Activated T-cell treated with anti-CD3 and anti-CD28 coated beads, Interleukin-2, amount 50 U/mL, for 48 hours (primary cell): ENCODE measurements around the gene HOXD10.
A peak's percentile ranks its signal among the peaks of the same experiment; 100 is the strongest.

Experiments used
- DNase-seq, 2 experiments: peaks; one replicate each; pipeline ENCODE4 v3.0.0-alpha.2; 2020

The HOXD10 gene

GRCh38 chr2:176115883-176116813 is at the start of gene HOXD10:
TSS of gene HOXD10 (plus strand) at chr2:176116778. CDS start at chr2:176116834, 56 bp downstream.
- peak in 1 of 2 experiments; percentile 14 for DNase-seq

DNA sequence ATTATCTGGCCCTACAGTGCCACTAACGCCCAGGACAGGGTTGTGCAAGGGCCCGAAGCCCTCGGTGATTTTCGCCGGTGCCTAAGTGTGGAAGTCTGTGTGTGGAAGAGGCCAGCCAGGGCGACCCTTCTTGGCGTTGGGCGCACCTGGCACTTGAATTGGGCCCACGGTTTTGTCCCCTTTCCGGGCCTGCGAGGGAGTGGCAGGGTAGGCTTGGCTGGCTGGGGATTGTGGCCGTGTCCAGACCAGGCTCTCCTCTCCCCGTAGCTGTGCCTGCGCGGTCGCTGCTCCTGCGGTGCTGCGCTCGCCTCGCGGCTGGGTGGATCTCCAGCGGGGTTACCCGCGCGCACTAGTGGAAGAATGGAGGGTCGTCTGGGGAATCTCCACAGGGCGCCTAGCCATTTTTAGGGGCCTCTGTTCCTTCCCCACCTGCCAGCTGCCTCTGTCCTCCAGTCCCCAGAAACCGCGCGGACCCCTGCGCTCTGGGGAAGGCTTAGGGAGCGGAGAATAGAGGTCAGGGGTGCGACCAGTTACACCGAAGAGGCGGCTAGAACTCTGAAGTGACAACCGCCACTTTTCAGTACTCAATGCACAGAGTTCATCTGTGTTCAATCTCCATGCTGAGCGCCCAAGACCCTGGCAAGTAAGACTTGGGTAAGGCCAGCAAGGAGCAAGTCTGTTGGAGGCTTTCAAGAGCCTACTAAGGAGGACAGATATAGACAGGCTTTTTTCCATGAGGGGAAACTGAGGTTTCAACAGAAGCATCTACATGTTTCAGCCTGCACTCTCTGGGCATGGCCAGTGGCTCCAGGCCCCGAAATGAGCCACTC is 48.8 kb upstream of the HOXD10 start:
- DNase-seq, result no peak

DNA sequence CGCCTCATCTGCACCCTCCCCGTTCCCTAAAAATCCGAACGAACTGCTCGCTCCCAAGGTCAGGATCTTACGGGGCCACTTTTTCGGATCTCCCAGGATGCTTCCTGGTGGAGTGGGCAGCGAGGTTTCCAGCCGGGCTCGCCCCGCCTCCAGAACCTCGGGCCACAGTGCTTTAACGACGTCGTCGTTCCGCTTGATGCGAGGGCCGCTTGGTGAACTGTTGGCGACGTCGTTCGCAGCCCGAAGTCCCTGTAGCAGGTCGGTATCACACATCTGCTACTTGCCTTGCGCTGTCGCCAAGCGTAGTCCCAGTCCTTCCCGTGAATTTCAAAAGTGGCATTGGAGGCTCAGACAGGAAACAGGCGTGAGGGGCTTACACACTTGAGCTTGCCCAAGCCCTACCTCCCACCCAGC is 48.2 kb upstream of the HOXD10 start:
- DNase-seq, result no peak

- no peak for DNase-seq
These were observed 45.0 kb upstream of the HOXD10 start for GRCh38 chr2:176071330-176072291.

DNA sequence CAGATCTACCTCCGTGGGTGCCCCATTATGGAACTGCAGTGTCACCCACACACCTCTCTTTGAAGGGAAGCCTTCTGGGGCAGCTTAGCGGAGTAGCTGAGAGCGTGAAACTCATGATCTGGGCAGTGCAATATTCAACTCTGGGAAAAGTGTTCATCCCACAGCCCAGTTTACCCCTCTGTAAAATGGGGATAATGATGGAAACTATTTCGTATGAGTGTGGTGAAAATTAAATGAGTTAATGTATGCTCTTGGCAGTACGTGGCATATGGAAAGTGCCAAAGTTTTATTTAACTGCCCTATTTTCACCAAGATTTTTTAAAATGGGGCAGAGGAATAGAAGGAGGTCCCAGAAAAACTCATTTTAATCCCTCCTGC is 44.3 kb upstream of the HOXD10 start:
- no peak for DNase-seq

- no peak for DNase-seq
These were observed 43.4 kb upstream of the HOXD10 start for GRCh38 chr2:176072951-176073904.

DNA sequence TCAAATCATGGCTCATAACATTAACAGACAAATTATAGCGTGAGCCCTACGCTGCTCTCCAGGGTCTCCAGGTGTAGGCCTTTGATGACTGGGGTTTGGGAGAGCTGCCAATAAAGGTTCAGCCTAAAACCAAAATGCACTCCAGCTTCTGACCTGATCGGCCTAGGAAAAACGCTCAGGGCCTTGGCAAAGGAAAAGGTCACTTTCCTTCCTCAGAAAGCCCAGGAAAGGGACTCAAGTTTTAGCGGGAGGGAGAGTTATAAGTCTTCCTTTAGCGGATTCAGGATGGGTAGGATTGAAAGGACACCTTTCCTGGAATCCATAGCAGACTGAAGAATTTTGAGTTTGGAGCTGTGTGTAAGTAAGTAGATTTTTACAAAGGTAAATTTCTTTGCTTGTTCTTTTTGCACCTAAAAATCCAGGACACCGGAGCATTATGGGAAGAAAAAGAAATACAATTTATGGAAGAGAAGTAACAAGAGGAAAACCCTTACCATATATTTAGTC is 41.6 kb upstream of the HOXD10 start:
- DNase-seq, result no peak

GRCh38 chr2:176075481-176075880 is 41.1 kb upstream of the HOXD10 start:
- DNase-seq, result no peak

- DNase-seq, result no peak
These were observed 40.5 kb upstream of the HOXD10 start for GRCh38 chr2:176076063-176076462.

GRCh38 chr2:176076796-176077195 is 39.8 kb upstream of the HOXD10 start:
- DNase-seq, result no peak

DNA sequence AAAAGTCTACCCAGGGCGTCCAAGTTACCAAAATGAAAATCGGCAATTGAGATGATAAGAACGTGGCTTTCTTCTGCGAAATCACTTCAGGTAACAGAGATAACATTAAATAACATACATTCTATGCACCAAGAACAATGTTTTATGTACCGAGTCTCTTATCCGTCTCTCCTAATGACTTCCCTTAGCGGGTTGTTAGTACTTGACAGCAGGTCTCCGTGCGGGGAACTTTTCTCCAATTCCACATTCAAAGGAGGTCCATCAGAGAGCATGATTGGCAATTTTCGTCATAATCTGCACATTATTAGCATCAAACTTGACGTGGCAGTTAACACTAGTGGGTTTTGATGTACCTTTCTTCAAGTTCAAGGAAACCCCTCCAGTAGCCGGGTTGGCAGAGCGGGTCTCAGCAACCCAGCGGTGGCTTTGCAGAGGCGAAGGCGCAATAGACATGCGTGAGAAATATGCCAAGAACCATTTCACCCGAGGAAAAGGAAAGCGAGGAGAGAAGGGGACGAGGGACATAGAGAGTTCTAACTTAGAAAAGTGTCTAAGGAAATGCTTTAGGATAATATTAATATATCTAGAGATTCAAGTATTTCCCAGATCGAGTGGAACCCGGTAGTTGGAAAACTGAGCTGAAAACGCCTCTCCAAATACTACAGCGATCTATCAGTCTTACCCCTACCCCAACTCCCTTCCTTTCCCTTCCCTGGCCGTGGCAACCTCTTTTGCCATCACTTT is 37.9 kb upstream of the HOXD10 start:
- no peak for DNase-seq

DNA sequence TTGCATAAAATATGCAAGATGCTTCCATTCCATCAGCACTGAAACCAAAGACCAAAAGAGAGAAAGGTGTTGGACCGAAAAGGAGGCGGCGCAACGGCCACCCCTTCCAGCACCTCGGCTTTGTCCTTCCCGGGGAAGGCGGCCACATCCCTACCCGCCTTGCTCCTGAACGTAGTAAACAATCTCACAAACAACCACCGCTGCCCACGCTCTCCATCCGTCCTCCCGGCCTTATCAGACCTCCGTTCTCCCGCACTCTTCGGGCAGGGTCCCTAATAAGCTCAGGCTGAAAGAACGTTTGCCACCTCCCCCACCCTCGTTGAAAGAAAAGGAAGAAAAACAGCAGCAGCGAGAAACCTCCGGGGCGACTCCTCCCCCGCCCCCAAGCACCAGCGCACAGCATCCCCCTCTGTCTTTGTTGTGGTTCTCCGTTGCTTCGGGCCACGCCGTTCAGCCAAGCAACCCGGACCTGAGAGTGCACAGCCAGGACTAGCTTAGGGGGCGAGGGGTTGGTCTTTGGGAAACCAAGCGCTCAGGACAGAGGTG is 37.2 kb upstream of the HOXD10 start:
- DNase-seq, result no peak

DNA sequence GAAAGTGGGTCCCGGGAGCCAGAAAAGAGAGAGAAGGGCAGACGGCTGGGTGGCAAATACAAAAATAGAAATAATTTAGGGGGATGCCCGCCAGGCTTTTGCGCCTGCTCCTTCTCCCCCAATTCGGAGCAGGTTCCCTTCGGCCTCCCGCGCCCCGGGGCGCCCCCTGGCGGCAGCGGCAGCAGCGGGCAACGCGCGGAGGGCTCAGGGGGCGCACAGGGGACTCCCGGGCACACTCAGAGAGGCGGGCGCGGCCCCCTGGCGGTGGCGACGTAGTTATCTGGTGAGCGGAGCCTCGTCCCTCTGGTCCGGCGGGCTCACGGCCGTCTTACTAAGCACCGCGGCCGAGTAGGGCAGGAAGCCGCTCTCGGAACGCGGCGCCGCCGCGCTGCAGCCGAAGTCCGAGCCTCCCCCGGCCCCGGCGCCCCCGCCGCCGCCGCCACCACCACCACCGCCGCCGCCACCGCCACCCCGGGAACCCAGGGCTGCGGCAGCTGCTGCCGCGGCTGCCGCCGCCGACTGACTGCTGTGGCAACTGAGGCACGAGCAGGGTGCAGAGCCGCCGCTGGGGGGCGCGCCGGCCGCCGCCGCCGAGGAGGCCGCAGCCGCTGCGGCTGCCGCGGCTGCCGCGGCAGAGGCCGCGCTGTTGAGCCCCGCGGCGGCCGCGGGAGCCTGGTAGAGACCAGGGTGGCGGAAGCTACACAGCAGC is 36.6 kb upstream of the HOXD10 start:
- no peak for DNase-seq

- peak in 1 of 2 experiments; percentile 37 for DNase-seq
These were observed 35.8 kb upstream of the HOXD10 start for GRCh38 chr2:176080540-176081375.

DNA sequence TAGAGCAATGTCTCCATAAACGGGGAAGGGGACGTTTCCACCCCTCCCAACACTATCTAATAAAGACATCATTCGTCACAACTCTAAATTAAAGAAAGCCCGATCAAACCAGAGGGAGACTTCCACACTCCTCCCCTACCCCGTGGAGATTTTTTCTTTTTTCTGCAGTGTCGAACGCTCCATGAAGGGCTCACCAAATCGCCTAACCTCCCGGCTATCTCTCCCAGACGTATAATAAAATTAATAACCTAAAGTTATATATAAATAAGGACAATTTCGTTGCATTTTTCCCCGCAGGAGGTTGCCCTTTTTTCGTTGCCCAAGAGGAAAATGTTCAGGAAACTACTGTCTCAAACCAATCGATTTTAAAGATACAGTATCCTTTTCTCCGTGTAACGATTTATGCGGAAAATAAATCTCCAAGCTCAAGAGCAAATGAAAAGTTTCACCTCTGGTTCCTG is 35.2 kb upstream of the HOXD10 start:
- no peak for DNase-seq

- DNase-seq, result peak in 1 of 2 experiments; percentile 43
These were observed 34.6 kb upstream of the HOXD10 start for GRCh38 chr2:176081837-176082524.

DNA sequence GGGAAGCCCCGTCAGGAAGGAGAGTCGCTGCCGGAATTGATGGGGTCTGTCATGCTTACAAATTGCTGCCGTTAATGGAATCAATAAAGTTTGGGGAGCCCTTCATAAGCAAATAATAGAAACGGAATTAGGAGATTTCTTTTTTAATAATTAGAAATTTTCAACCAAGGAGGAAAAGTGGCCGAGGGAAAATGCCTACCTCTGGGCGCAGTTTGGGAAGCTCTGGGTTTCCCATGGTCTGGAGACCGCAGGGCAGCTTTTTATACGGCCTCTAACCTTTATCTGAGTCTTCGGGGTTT is 34.1 kb upstream of the HOXD10 start:
- no peak for DNase-seq
